ENCODE results near the gene SRSF11.

The SRSF11 gene

GRCh38 chr1:70222716-70223235 is 1.6 kb downstream of the SRSF11 start:
- no peak for DNase-seq

- no peak for DNase-seq
These were observed 3.8 kb downstream of the SRSF11 start for GRCh38 chr1:70224954-70225353.

- no peak for DNase-seq
These were observed 6.3 kb downstream of the SRSF11 start for GRCh38 chr1:70227439-70227838.

- DNase-seq, result no peak
These were observed 7.5 kb downstream of the SRSF11 start for GRCh38 chr1:70228670-70229069.

DNA sequence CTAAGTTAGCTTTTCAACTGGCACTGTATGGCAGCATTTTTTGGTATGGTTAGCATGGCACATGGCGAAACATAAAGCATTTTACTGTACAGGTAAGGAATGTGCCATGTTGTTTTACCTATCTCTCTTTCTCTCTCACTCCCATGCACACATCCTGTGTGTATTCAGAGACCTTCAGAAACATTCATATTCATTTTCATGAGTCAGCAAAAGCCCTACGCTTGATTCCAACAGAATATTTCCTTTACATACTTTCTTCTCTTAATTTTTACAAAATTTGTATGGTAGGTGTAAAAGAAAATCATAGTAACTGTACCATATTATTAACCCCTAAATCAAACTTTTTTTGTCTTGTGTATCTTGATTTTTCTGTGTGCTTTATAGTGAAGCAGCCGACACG is 10.3 kb downstream of the SRSF11 start:
- no peak for DNase-seq

GRCh38 chr1:70234733-70235132 is 13.6 kb downstream of the SRSF11 start:
- DNase-seq, result no peak

DNA sequence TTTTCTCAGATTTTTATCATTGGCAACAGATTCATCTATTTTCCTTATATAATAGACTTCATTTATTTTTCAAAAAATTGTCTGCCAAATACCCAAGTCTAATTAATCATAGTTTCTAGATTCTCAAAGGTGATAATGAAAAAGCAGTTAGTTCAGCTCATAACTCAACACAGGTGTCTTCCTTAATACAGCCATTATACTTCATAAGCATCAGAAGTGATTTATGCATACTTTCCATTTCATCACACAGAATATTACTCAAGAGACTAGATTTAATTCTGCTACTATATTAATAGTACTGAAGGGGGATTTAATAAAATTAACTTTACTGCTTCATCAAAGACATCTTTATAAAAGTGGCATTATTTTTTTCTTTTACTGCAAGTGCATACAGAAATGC is 18.8 kb downstream of the SRSF11 start:
- DNase-seq, result no peak

DNA sequence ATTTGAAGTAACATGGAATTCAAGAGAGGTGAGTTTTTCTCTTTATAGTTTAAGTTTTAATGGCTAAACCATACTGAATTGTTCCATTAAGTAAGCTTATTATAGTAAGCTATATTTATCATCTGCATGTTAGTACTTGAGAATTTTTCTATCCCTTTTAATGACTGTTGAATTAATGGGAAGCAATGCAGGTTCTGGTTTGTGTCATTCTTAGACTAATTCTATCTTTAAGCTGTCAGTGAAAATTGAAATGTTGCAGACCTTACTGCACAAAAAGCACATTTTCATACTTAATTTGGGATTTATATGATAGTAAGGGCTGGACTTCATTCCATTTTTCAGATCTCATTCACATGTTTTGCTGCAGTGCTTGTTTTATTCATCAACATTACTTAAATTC is 25.9 kb downstream of the SRSF11 start:
- no peak for DNase-seq

- no peak for DNase-seq
These were observed 26.6 kb downstream of the SRSF11 start for GRCh38 chr1:70247768-70248167.

GRCh38 chr1:70248729-70249128 is 27.5 kb downstream of the SRSF11 start:
- DNase-seq, result no peak

GRCh38 chr1:70256664-70257063 is 35.5 kb downstream of the SRSF11 start:
- DNase-seq, result no peak

DNA sequence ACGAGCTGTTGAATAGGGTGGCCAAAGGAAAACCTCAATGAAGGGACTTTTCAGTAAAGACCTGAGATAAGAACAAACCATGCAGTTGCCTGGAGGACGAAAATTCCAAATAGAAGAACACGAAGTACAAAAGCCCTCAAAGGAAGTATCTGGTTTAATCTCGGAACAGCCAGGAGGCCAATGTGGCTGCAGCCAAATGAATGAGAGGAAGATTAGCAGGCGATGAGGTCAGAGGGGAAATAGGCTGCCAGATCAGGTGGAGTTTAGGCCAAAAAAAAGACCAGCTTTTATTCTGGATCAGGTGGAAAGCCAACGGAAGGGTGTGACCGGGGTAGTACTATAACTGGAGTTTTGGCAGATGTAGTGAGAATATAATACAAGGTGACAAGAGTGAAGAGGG is 43.7 kb downstream of the SRSF11 start:
- no peak for DNase-seq

- DNase-seq, result no peak
These were observed 44.8 kb downstream of the SRSF11 start for GRCh38 chr1:70265946-70266345.

DNA sequence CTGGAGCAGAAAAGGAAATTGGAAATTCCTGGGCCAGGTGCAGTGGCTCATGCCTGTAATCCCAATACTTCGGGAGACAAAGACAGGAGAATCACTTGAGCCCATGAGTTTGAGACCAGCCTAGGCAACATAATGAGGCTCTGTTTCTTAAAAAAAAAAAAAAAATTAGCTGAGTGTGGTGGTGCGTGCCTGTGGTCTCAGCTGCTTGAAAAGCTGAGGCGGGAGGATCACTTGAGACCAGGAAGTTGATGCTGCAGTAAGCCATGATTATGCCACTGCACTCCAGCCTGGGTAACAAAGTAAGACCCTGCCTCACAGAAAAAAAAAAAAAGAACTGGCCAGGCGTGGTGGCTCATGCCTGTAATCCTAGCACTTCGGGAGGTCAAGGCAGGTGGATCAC is 56.7 kb downstream of the SRSF11 start:
- no peak for DNase-seq

DNA sequence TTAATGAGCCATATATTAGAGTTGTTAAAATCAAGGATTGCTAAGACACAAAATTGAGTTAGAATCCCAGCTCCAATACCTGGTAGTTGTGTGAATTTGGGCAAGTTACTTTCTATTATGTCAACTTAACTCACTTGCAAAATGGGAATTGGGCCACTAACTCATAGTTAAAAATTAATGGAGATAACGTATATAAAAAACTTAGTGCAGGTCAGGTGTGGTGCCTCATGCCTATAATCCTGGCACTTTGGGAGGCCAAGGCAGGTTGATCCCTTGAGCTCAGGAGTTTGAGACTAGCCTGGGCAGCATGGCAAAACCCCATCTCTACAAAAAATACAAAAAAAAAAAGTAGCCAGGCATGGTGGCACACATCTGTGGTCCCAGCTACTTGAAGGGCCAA is 57.5 kb downstream of the SRSF11 start:
- DNase-seq, result no peak

DNA sequence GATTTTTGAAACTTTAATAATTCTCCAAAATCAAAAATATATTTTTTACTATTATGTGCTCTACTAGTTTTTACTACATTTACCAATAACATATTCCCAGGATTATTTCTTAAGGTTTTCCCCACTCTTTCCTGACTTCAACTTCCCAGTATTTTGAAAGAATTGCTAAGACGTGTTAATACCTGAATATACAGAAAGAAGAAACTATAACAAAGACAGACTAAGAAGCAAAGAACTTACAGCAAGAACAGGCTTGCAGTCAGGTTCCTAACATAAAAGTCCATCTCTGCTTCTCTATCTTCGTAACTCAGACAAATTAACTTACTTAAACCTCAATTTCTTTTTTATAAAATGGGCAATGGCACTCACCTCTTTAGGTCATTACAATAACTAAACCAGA is 63.2 kb downstream of the SRSF11 start:
- no peak for DNase-seq

DNA sequence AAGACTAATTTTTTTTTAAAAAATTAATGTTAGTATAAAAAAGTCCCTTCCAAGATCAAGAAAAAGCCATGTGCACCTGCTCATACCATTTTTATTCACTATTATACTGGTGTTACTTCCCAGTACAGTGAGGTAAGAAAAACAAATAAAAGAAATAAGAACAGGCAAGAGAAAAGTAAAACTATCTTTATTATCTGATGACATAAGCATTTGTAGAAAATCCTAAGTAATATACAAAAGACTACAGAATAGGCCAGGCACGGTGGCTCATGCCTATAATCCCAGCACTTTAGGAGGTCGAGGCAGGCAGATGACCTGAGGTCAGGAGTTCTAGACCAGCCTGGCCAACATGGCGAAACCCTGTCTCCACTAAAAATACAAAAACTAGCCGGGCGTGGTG is 65.3 kb downstream of the SRSF11 start:
- DNase-seq, result no peak

DNA sequence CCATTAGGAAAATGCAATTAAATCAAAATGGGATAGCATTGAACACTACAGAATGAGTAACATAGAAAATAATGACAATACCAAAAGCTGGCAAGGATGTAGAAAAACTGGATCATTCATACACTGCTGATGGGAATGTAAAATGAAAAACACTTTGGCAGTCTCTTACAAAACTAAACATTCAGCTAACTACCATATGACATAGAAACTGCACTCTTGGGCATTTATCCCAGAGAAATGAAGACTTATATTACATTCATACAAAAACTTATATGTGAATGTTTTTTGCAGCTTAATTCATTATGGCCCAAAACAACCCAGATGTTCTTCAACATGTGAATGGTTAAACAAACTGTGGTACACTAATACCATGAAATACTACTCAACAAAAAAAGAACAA is 67.0 kb downstream of the SRSF11 start:
- no peak for DNase-seq

GRCh38 chr1:70290218-70290617 is 69.0 kb downstream of the SRSF11 start:
- DNase-seq, result peak; percentile 74

DNA sequence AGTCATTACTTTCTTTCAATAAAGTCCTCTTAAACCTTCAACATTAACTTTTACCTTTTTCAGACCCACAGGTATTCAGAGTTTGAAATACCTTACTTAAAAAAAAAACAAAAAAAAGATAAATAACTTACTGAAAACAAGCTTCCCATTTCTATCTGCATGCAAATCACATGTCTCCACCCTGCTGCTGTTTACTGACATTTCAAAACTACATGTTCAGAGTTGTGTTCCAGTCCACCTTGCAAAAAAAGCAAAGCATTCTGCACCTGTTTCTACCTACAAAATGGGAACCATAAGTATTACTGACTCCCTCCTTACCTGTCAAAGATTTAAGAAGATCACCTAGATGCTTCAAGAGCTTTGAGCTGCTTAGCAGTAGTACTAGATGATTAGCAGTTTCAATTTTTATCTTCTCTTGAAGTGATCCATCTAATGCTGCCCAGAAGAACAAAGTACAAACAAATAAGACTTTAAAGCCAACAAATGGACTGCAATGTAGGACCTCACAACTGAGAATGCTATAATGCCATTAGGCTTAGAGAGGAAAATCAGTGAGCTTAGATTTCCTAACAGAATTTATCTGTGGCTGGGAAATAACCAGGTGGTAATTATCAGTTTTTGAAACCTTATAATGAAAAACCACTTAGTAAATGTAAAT is 72.1 kb downstream of the SRSF11 start:
- DNase-seq, result no peak

DNA sequence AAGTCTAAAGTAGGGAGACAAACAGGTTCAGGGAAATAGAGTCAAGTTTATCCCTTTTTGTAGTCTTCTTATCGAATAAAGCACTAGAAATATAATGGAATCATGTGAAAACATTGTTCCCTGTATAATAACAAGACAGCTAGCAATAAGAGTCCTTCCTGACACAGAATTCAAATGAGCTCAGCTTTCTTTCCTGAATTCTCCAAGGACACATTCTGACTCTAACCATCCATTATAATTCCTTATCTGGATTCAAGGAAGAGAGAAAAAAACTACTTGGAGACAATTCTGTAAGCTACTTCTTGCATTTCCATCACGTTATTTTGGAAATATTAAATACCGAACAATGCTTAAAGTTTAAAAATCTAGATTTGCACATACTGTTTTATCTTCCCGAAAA is 74.6 kb downstream of the SRSF11 start:
- no peak for DNase-seq

DNA sequence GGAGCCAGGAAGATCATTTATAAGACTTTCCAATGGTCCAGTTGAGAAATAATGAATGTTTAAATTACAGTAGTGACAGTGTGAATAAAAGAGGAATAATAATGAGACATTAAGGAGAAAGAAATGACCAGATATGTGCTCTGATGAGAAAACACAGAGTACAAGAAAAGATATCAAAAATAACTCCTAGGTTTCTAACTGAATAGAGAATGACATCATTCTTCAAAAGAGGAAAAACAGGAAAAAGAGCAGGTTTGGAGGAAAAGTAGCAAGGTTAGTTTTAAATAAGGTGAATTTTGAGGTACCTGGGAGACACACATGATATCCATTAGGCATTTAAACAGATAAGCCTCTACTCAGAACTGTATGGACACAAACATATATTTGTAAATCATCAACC is 78.3 kb downstream of the SRSF11 start:
- no peak for DNase-seq

Data from HCEC 1CT (cell line).